Liver (tissue), 9 donors: ENCODE measurements around the gene SEC24D. TPM values are rescaled to one million over a fixed set of nuclear protein-coding genes. Genes with fewer than 3 reads are reported as not detected.

Experiments used
- DNase-seq: peaks from one replicate; pipeline ENCODE4 v3.0.0-alpha.2; 2017; ENCODE audit warnings: low spot score
- H3K27ac ChIP-seq, 2 donors: one replicate each; pipeline ENCODE4 v1.7.0; 2013; ENCODE audit warnings: inconsistent platforms in 2 of 2, low read length in 2 of 2, control low read depth in 1 of 2, low read depth in 1 of 2, mild to moderate bottlenecking in 1 of 2
- H3K27me3 ChIP-seq, 4 donors: one replicate each; pipeline versions ENCODE4 v1.6.1 to v1.7.0; 2013; ENCODE audit warnings: low read length in 3 of 4, inconsistent platforms in 1 of 4, mild to moderate bottlenecking in 1 of 4, moderate library complexity in 1 of 4; ENCODE audit not compliant: control insufficient read depth in 4 of 4, insufficient read depth in 4 of 4
- H3K36me3 ChIP-seq, 4 donors: one replicate each; pipeline versions ENCODE4 v1.6.1 to v1.7.0; 2013; ENCODE audit warnings: low read length in 3 of 4, mild to moderate bottlenecking in 3 of 4, low read depth in 1 of 4, moderate library complexity in 1 of 4; ENCODE audit not compliant: control insufficient read depth in 4 of 4, insufficient read depth in 3 of 4
- H3K4me1 ChIP-seq, 4 donors: one replicate each; pipeline versions ENCODE4 v1.6.1 to v1.7.0; 2013; ENCODE audit warnings: low read length in 3 of 4, mild to moderate bottlenecking in 3 of 4, moderate library complexity in 1 of 4; ENCODE audit not compliant: control insufficient read depth in 4 of 4, insufficient read depth in 4 of 4
- H3K4me3 ChIP-seq, 3 donors: one replicate each; pipeline versions ENCODE4 v1.6.1 to v1.7.0; 2013; ENCODE audit warnings: low read length in 3 of 3, control low read depth in 1 of 3, low read depth in 1 of 3, mild to moderate bottlenecking in 1 of 3
- H3K9ac ChIP-seq, 2 donors: one replicate each; pipeline ENCODE4 v1.7.0; 2013; ENCODE audit warnings: low read length in 2 of 2, mild to moderate bottlenecking in 2 of 2, moderate library complexity in 2 of 2, control low read depth in 1 of 2, low read depth in 1 of 2
- H3K9me3 ChIP-seq, 4 donors: one replicate each; pipeline versions ENCODE4 v1.6.1 to v1.7.0; 2013; ENCODE audit warnings: low read length in 3 of 4; ENCODE audit not compliant: control insufficient read depth in 4 of 4
- ATF3 ChIP-seq: IDR thresholded peaks from 2 replicates; pipeline ENCODE4 v1.6.1; 2016; ENCODE audit warnings: antibody characterized with exemption
- CTCF ChIP-seq: fragments of 150-350 bp; IDR thresholded peaks from 2 replicates; pipeline ENCODE4 v1.5.1; 2017; ENCODE audit warnings: improper control_type of control experiment, low read depth, low read length; ENCODE audit not compliant: missing input control
- EGR1 ChIP-seq, 2 donors: IDR thresholded peaks; 2 replicates each; pipeline ENCODE4 v1.6.1; 2016 to 2018; ENCODE audit warnings: antibody characterized with exemption in 2 of 2, low read depth in 2 of 2
- FOXA1 ChIP-seq: IDR thresholded peaks from 2 replicates; pipeline ENCODE4 v1.6.1; 2016; ENCODE audit warnings: antibody characterized with exemption
- GABPA ChIP-seq, 2 donors: IDR thresholded peaks in 1 of 2; conservative IDR thresholded peaks in 1 of 2; 2 replicates each; pipeline ENCODE4 v1.6.1; 2016; ENCODE audit warnings: antibody characterized with exemption in 2 of 2, mild to moderate bottlenecking in 1 of 2, moderate library complexity in 1 of 2
- HNF4A ChIP-seq, 2 donors: conservative IDR thresholded peaks; 2 replicates each; pipeline ENCODE4 v1.6.1; 2016; ENCODE audit warnings: antibody characterized with exemption in 2 of 2, mild to moderate bottlenecking in 2 of 2
- JUND ChIP-seq, 2 donors: IDR thresholded peaks; 2 replicates each; pipeline ENCODE4 v1.6.1; 2016; ENCODE audit warnings: antibody characterized with exemption in 2 of 2
- NR2F2 ChIP-seq: IDR thresholded peaks from 2 replicates; pipeline ENCODE4 v1.6.1; 2016; ENCODE audit warnings: antibody characterized with exemption
- RAD21 ChIP-seq, 2 donors: IDR thresholded peaks; 2 replicates each; pipeline ENCODE4 v1.6.1; 2016; ENCODE audit warnings: antibody characterized with exemption in 2 of 2, mild to moderate bottlenecking in 2 of 2
- REST ChIP-seq: IDR thresholded peaks from 2 replicates; pipeline ENCODE4 v1.6.1; 2016; ENCODE audit warnings: antibody characterized with exemption, mild to moderate bottlenecking
- RXRA ChIP-seq, 2 donors: IDR thresholded peaks; 2 replicates each; pipeline ENCODE4 v1.6.1; 2017 to 2018; ENCODE audit warnings: antibody characterized with exemption in 2 of 2, mild to moderate bottlenecking in 1 of 2
- TAF1 ChIP-seq: conservative IDR thresholded peaks from 2 replicates; pipeline ENCODE4 v1.6.1; 2016; ENCODE audit warnings: antibody characterized with exemption, mild to moderate bottlenecking
- ZBTB33 ChIP-seq: IDR thresholded peaks from 2 replicates; pipeline ENCODE4 v1.6.1; 2016; ENCODE audit warnings: antibody characterized with exemption
- WGBS: extraction: QIAGEN DNeasy Blood & Tissue Kit; methylation state at CpG from one replicate; pipeline ENCODE4 v1.1.7; 2013; 5-methylcytosine and 5-hydroxymethylcytosine counted together
- polyA plus RNA-seq, 2 donors: library from polyadenylated mRNA; stranded (reverse) in 1 of 2; unstranded in 1 of 2; fragments of 200-250 nt in 1 of 2; fragments of >200 nt in 1 of 2; fragmentation: Nextera tagmentation in 1 of 2; extraction: Ambion mirVana in 1 of 2; gene quantifications; one replicate each; pipeline versions ENCODE4 v1.2.1 to v1.2.3, GENCODE V29; 2013 to 2015
- total RNA-seq, 2 donors: library from RNA; depleted of rRNA; stranded (reverse); fragments of >200 nt; gene quantifications; one replicate each; pipeline ENCODE4 v1.2.3, GENCODE V29; 2014
- donor health status: healthy.
- donor health status: healthy.
- donor health status: healthy.
- donor health status: healthy.
- donor health status: healthy.

SEC24D gene
- total and polyA plus RNA-seq, 4 donors = 16.0 to 80.8 (median 33.7) TPM

GRCh38 chr4:118683513-118683912 lies 152.4 kb downstream of the SEC24D start:
- 7% methylated on average over 2 of the region's 2 CpGs for WGBS
- Histone ChIP-seq H3K4me3 (no peak overlapping the region), H3K36me3 (peaks cover 0 to 2% (median 0%) of the 10 kb centered on the region in 4 donors), H3K9me3 (no peaks in the 10 kb centered on the region), H3K9ac (no peak overlapping the region), H3K27ac (no peak overlapping the region), H3K4me1 (peaks cover 0 to 22% (median 16%) of the 10 kb centered on the region in 4 donors), H3K27me3 (no peaks in the 10 kb centered on the region)
- DNase-seq = no peak
- TF ChIP-seq ZBTB33 (no peak), GABPA (IDR thresholded peaks at IDR 0.05 in 1 of 2, conservative IDR thresholded peaks at IDR 0.05 in 1 of 2) (peak; percentile 31 to 70)

GRCh38 chr4:118682928-118683327 lies 153.0 kb downstream of the SEC24D start:
- H3K27ac ChIP-seq = no peak overlapping the region
- H3K36me3 ChIP-seq = no peaks in the 10 kb centered on the region
- H3K27me3 ChIP-seq = no peaks in the 10 kb centered on the region
- H3K9ac ChIP-seq = no peak overlapping the region
- no peak for DNase-seq
- WGBS = 29% methylated on average over 1 of the region's 1 CpG
- H3K4me3 ChIP-seq = no peak overlapping the region
- no peaks in the 10 kb centered on the region for H3K9me3 ChIP-seq
- peaks cover 0 to 22% (median 16%) of the 10 kb centered on the region in 4 donors for H3K4me1 ChIP-seq
- no peak for TF ChIP-seq GABPA (IDR thresholded peaks at IDR 0.05 in 1 of 2, conservative IDR thresholded peaks at IDR 0.05 in 1 of 2)
- TF ChIP-seq CTCF = peak; percentile 28
- no peak for TF ChIP-seq TAF1
- TF ChIP-seq RAD21 (IDR thresholded peaks at IDR 0.05) = peak; percentile 60 to 69

- Histone ChIP-seq H3K27ac (no peak overlapping the region), H3K4me3 (no peak overlapping the region), H3K36me3 (no peaks in the 10 kb centered on the region), H3K9ac (no peak overlapping the region), H3K9me3 (no peaks in the 10 kb centered on the region), H3K4me1 (peaks cover 0 to 6% (median under 1%) of the 10 kb centered on the region in 4 donors), H3K27me3 (no peaks in the 10 kb centered on the region)
- no peak for DNase-seq
- WGBS = 84% methylated on average over 1 of the region's 1 CpG
- TF ChIP-seq RAD21 (IDR thresholded peaks at IDR 0.05) (no peak), NR2F2 (no peak), EGR1 (IDR thresholded peaks at IDR 0.05; ENCODE audit: low read depth in 2 of 2) (no peak), RXRA (IDR thresholded peaks at IDR 0.05) (no peak), ZBTB33 (no peak), HNF4A (conservative IDR thresholded peaks at IDR 0.05) (no peak), REST (no peak), FOXA1 (no peak), JUND (IDR thresholded peaks at IDR 0.05) (no peak), ATF3 (no peak)
These were observed 155.1 kb downstream of the SEC24D start for GRCh38 chr4:118680808-118681207.
